HG03521 (cell line): ENCODE data around the gene GAB3.

Experiments
- ATAC-seq: cut with Tn5 transposase; IDR thresholded peaks from one replicate; pipeline ENCODE4 v1.9.1; 2021; ENCODE audit warnings: mild to moderate bottlenecking, moderate library complexity; ENCODE audit not compliant: unreplicated experiment

GAB3 gene

GRCh38 chrX:154750301-154751202 is at the start of gene GAB3:
Gene GAB3, minus strand, starts transcription at chrX:154751077. Its CDS starts 52 bp downstream, at chrX:154751025.
- peak; percentile 51 for ATAC-seq

- no peak for ATAC-seq
Observed at GRCh38 chrX:154799556-154800348, 48.9 kb upstream of the GAB3 start.

- ATAC-seq, result no peak
Observed at GRCh38 chrX:154797006-154797405, 46.1 kb upstream of the GAB3 start.

- ATAC-seq, result no peak
Observed at GRCh38 chrX:154795016-154795415, 44.1 kb upstream of the GAB3 start.

- ATAC-seq, result no peak
Observed at GRCh38 chrX:154793084-154793795, 42.4 kb upstream of the GAB3 start.

GRCh38 chrX:154791939-154792338 is 41.1 kb upstream of the GAB3 start:
- ATAC-seq, result no peak

GRCh38 chrX:154791467-154791866 is 40.6 kb upstream of the GAB3 start:
- ATAC-seq, result no peak

- ATAC-seq, result no peak
Observed at GRCh38 chrX:154785716-154786115, 34.8 kb upstream of the GAB3 start.

GRCh38 chrX:154784149-154784995 is 33.5 kb upstream of the GAB3 start:
- no peak for ATAC-seq

- ATAC-seq, result no peak
Observed at GRCh38 chrX:154780968-154781367, 30.1 kb upstream of the GAB3 start.

GRCh38 chrX:154779261-154779660 is 28.4 kb upstream of the GAB3 start:
- no peak for ATAC-seq

- ATAC-seq, result no peak
Observed at GRCh38 chrX:154776753-154777152, 25.9 kb upstream of the GAB3 start.

- no peak for ATAC-seq
Observed at GRCh38 chrX:154775419-154776349, 24.8 kb upstream of the GAB3 start.

- ATAC-seq, result no peak
Observed at GRCh38 chrX:154774622-154775021, 23.7 kb upstream of the GAB3 start.

- ATAC-seq, result peak; percentile 83
Observed at GRCh38 chrX:154762537-154763296, 11.8 kb upstream of the GAB3 start, which contains the start of gene DKC1. Gene DKC1, plus strand, starts transcription at chrX:154762864. Its CDS starts 102 bp downstream, at chrX:154762966.

GRCh38 chrX:154761977-154762536 is 11.2 kb upstream of the GAB3 start:
- ATAC-seq, result no peak

GRCh38 chrX:154758696-154759095 is 7.8 kb upstream of the GAB3 start:
- no peak for ATAC-seq

GRCh38 chrX:154751669-154752271 is 893 bp upstream of the GAB3 start:
- ATAC-seq, result no peak
